Measurements from ENCODE around the gene RNF34. TPM values are rescaled to one million over a fixed set of nuclear protein-coding genes. Genes with fewer than 3 reads are reported as not detected.

The RNF34 gene
- total RNA-seq, 2 experiments from 2014 or later = 85.4 to 145 TPM

- H3K4me3 ChIP-seq (ENCODE audit: low read depth, low read length, poor library complexity, severe bottlenecking) = peak overlapping the region; percentile 80
- ChIA-PET POLR2A (interaction anchor here (0.6 to 2.2 kb wide), 5 partner anchors 13 to 56 kb away, joined by 3 to 12 read pairs (median 4); partner anchors contain the start of gene RNF34), CTCF (ENCODE audit: unreplicated experiment) (interaction anchor here (0.9 kb wide), 1 partner anchor 47 kb away, joined by 5 read pairs; the partner anchor contains the start of gene RNF34)
- peaks cover 9% of the 10 kb centered on the region; the same call in 1 of the 2 replicates for H4K20me1 ChIP-seq (ENCODE audit: insufficient read depth, low read length)
- BruUV-seq (replicated peaks) = no TSS peak
- H2AFZ ChIP-seq (ENCODE audit: low read length) = peak overlapping the region; percentile 81
- peaks cover 18% of the 10 kb centered on the region for H3K36me3 ChIP-seq (ENCODE audit: insufficient read depth, low read length)
- peaks cover 22% of the 10 kb centered on the region for H3K4me1 ChIP-seq (ENCODE audit: insufficient read depth, low read length, poor library complexity, severe bottlenecking)
- H3K79me2 ChIP-seq (ENCODE audit: insufficient read depth, low read depth, low read length) = peaks cover 44% of the 10 kb centered on the region
- intact Hi-C loops (cut with micrococcal nuclease; ENCODE audit: unreplicated experiment) = loop anchor here (1.0 to 2.0 kb wide), 2 partner anchors 47 to 72 kb away; no protein-coding TSS in a partner anchor
- H3K9me2 ChIP-seq (ENCODE audit: insufficient read depth, low read length) = no peaks in the 10 kb centered on the region
- peak overlapping the region; percentile 22 for H3K27ac ChIP-seq (ENCODE audit: low read depth, low read length, poor library complexity, severe bottlenecking)
- H3K4me2 ChIP-seq (ENCODE audit: low read length) = peak overlapping the region; percentile 74
- no peaks in the 10 kb centered on the region for H3K9me3 ChIP-seq (ENCODE audit: low read length)
- no peak for DNase-seq (ENCODE audit: low spot score)
- TF ChIP-seq CTCF (conservative IDR thresholded peaks at IDR 0.05; ENCODE audit: low read length) (no peak), EZH2phosphoT487 (IDR thresholded peaks at IDR 0.05; ENCODE audit: borderline replicate concordance, low read depth, low read length) (no peak)
Observed at GRCh38 chr12:121352682-121353018, 47.3 kb upstream of the RNF34 start.

- no peaks in the 10 kb centered on the region for H3K9me3 ChIP-seq (ENCODE audit: low read length)
- no peak overlapping the region for H2AFZ ChIP-seq (ENCODE audit: low read length)
- H3K36me3 ChIP-seq (ENCODE audit: insufficient read depth, low read length) = 0 out of 2 replicates have a peak, but pooled peaks cover 2% of the 10 kb centered on the region
- TF ChIP-seq CTCF (conservative IDR thresholded peaks at IDR 0.05; ENCODE audit: low read length) (no peak), EZH2phosphoT487 (IDR thresholded peaks at IDR 0.05; ENCODE audit: borderline replicate concordance, low read depth, low read length) (no peak)
- no peak overlapping the region for H3K4me3 ChIP-seq (ENCODE audit: low read depth, low read length, poor library complexity, severe bottlenecking)
- ChIA-PET POLR2A (interaction anchor here (0.6 kb wide), 2 partner anchors 29 to 625 kb away, joined by 3 to 7 read pairs; no protein-coding TSS in a partner anchor), CTCF (ENCODE audit: unreplicated experiment) (no interaction called here)
- DNase-seq (ENCODE audit: low spot score) = no peak
- no peak overlapping the region for H3K4me2 ChIP-seq (ENCODE audit: low read length)
- no peaks in the 10 kb centered on the region for H3K9me2 ChIP-seq (ENCODE audit: insufficient read depth, low read length)
- 0 out of 2 replicates have a peak, but pooled peaks cover 2% of the 10 kb centered on the region for H4K20me1 ChIP-seq (ENCODE audit: insufficient read depth, low read length)
- H3K79me2 ChIP-seq (ENCODE audit: insufficient read depth, low read depth, low read length) = peaks cover 12% of the 10 kb centered on the region
- H3K4me1 ChIP-seq (ENCODE audit: insufficient read depth, low read length, poor library complexity, severe bottlenecking) = peaks cover 10% of the 10 kb centered on the region
- no TSS peak for BruUV-seq (replicated peaks)
- intact Hi-C loops (cut with micrococcal nuclease; ENCODE audit: unreplicated experiment) = no loop called here
- H3K27ac ChIP-seq (ENCODE audit: low read depth, low read length, poor library complexity, severe bottlenecking) = no peak overlapping the region
Observed at GRCh38 chr12:121355818-121356217, 44.1 kb upstream of the RNF34 start.

- Histone ChIP-seq H3K4me1 (ENCODE audit: insufficient read depth, low read length, poor library complexity, severe bottlenecking) (peaks cover 7% of the 10 kb centered on the region), H3K9me3 (ENCODE audit: low read length) (no peaks in the 10 kb centered on the region), H3K27ac (ENCODE audit: low read depth, low read length, poor library complexity, severe bottlenecking) (no peak overlapping the region), H3K4me2 (ENCODE audit: low read length) (no peak overlapping the region), H3K79me2 (ENCODE audit: insufficient read depth, low read depth, low read length) (peaks cover 4% of the 10 kb centered on the region), H3K4me3 (ENCODE audit: low read depth, low read length, poor library complexity, severe bottlenecking) (no peak overlapping the region), H4K20me1 (ENCODE audit: insufficient read depth, low read length) (no peaks in the 10 kb centered on the region), H3K9me2 (ENCODE audit: insufficient read depth, low read length) (no peaks in the 10 kb centered on the region), H3K36me3 (ENCODE audit: insufficient read depth, low read length) (no peaks in the 10 kb centered on the region), H2AFZ (ENCODE audit: low read length) (no peak overlapping the region)
- BruUV-seq (replicated peaks) = no TSS peak
- POLR2A ChIA-PET = interaction anchor here (0.6 to 0.7 kb wide), 2 partner anchors 78 to 624 kb away, joined by 3 to 5 read pairs; no protein-coding TSS in a partner anchor
- no peak for TF ChIP-seq EZH2phosphoT487 (IDR thresholded peaks at IDR 0.05; ENCODE audit: borderline replicate concordance, low read depth, low read length)
- TF ChIP-seq CTCF (conservative IDR thresholded peaks at IDR 0.05; ENCODE audit: low read length) = no peak
- CTCF ChIA-PET (ENCODE audit: unreplicated experiment) = no interaction called here
- intact Hi-C loops (cut with micrococcal nuclease; ENCODE audit: unreplicated experiment) = no loop called here
- no peak for DNase-seq (ENCODE audit: low spot score)
Observed at GRCh38 chr12:121356657-121357056, 43.3 kb upstream of the RNF34 start.

All from OCI-LY7 (cell line).